ENCODE results near the gene PARD6A. TPM values are rescaled to one million over a fixed set of nuclear protein-coding genes. Genes with fewer than 3 reads are reported as not detected.

PARD6A gene
- total and polyA plus RNA-seq, 2 experiments from 2014 or later: 0.58 to 0.97 TPM

- Histone ChIP-seq H3K36me3 (ENCODE audit: low read depth) (no peaks in the 10 kb centered on the region), H3K4me3 (no peak overlapping the region), H3K27ac (no peak overlapping the region), H2AFZ (no peak overlapping the region), H3K79me2 (ENCODE audit: insufficient read depth) (peaks cover 68% of the 10 kb centered on the region), H3K9me3 (ENCODE audit: low read depth) (no peaks in the 10 kb centered on the region), H3K27me3 (replicated peaks; ENCODE audit: insufficient read depth) (no peaks in the 10 kb centered on the region), H4K20me1 (ENCODE audit: insufficient read depth) (no peaks in the 10 kb centered on the region), H3F3A (ENCODE audit: insufficient read depth) (no peaks in the 10 kb centered on the region), H3K4me1 (ENCODE audit: insufficient read depth) (no peaks in the 10 kb centered on the region), H3K9me2 (ENCODE audit: insufficient read depth) (no peaks in the 10 kb centered on the region), H3K9ac (no peak overlapping the region), H3K4me2 (ENCODE audit: unreplicated experiment) (no peak overlapping the region)
- in situ Hi-C loops (cut with MboI): no loop called here
- WGBS, 2 experiments (ENCODE audit: low coverage in 1 of 2, low lambda C conversion rate in 2 of 2, missing lambda C conversion rate in 2 of 2): 97 to 100% methylated on average over 4 of the region's 4 CpGs
- DNase-seq: no peak
- no peak for TF ChIP-seq EZH2phosphoT487 (IDR thresholded peaks at IDR 0.05; ENCODE audit: insufficient read depth, low read depth)
- no peak for TF ChIP-seq EZH2 (IDR thresholded peaks at IDR 0.05; ENCODE audit: insufficient read depth, poor library complexity, severe bottlenecking)
Observed at GRCh38 chr16:67697422-67698185, 36.8 kb downstream of the PARD6A start.

GRCh38 chr16:67699265-67699664 is 38.5 kb downstream of the PARD6A start:
- Histone ChIP-seq H4K20me1 (ENCODE audit: insufficient read depth) (no peaks in the 10 kb centered on the region), H3K79me2 (ENCODE audit: insufficient read depth) (peaks cover 75% of the 10 kb centered on the region), H3K4me2 (ENCODE audit: unreplicated experiment) (no peak overlapping the region), H3F3A (ENCODE audit: insufficient read depth) (no peaks in the 10 kb centered on the region), H3K27me3 (replicated peaks; ENCODE audit: insufficient read depth) (no peaks in the 10 kb centered on the region), H3K9me3 (ENCODE audit: low read depth) (no peaks in the 10 kb centered on the region), H3K9me2 (ENCODE audit: insufficient read depth) (no peaks in the 10 kb centered on the region), H3K9ac (no peak overlapping the region), H3K36me3 (ENCODE audit: low read depth) (no peaks in the 10 kb centered on the region), H3K4me1 (ENCODE audit: insufficient read depth) (no peaks in the 10 kb centered on the region), H3K27ac (no peak overlapping the region), H2AFZ (no peak overlapping the region), H3K4me3 (no peak overlapping the region)
- DNase-seq: no peak
- WGBS, 2 experiments (ENCODE audit: low coverage in 1 of 2, low lambda C conversion rate in 2 of 2, missing lambda C conversion rate in 2 of 2): 97 to 99% methylated on average over 7 of the region's 7 CpGs
- TF ChIP-seq EZH2phosphoT487 (IDR thresholded peaks at IDR 0.05; ENCODE audit: insufficient read depth, low read depth) (no peak), EZH2 (IDR thresholded peaks at IDR 0.05; ENCODE audit: insufficient read depth, poor library complexity, severe bottlenecking) (no peak)
- in situ Hi-C loops (cut with MboI): no loop called here

GRCh38 chr16:67701420-67701819 is 40.7 kb downstream of the PARD6A start:
- no peak for DNase-seq
- H3K4me2 ChIP-seq (ENCODE audit: unreplicated experiment): no peak overlapping the region
- no peak overlapping the region for H3K27ac ChIP-seq
- peaks cover 87% of the 10 kb centered on the region for H3K79me2 ChIP-seq (ENCODE audit: insufficient read depth)
- no peak overlapping the region for H2AFZ ChIP-seq
- H3K36me3 ChIP-seq (ENCODE audit: low read depth): no peaks in the 10 kb centered on the region
- no peaks in the 10 kb centered on the region for H3K27me3 ChIP-seq (replicated peaks; ENCODE audit: insufficient read depth)
- no peak for TF ChIP-seq EZH2phosphoT487 (IDR thresholded peaks at IDR 0.05; ENCODE audit: insufficient read depth, low read depth)
- no peak for TF ChIP-seq EZH2 (IDR thresholded peaks at IDR 0.05; ENCODE audit: insufficient read depth, poor library complexity, severe bottlenecking)
- H4K20me1 ChIP-seq (ENCODE audit: insufficient read depth): no peaks in the 10 kb centered on the region
- H3K9ac ChIP-seq: no peak overlapping the region
- H3K4me3 ChIP-seq: no peak overlapping the region
- H3K4me1 ChIP-seq (ENCODE audit: insufficient read depth): no peaks in the 10 kb centered on the region
- in situ Hi-C loops (cut with MboI): no loop called here
- H3K9me3 ChIP-seq (ENCODE audit: low read depth): no peaks in the 10 kb centered on the region
- H3K9me2 ChIP-seq (ENCODE audit: insufficient read depth): no peaks in the 10 kb centered on the region
- 95 to 96% methylated on average over 1 of the region's 1 CpG for WGBS, 2 experiments (ENCODE audit: low coverage in 1 of 2, low lambda C conversion rate in 2 of 2, missing lambda C conversion rate in 2 of 2)
- H3F3A ChIP-seq (ENCODE audit: insufficient read depth): no peaks in the 10 kb centered on the region

GRCh38 chr16:67702130-67702529 is 41.4 kb downstream of the PARD6A start:
- Histone ChIP-seq H3K79me2 (ENCODE audit: insufficient read depth) (peaks cover 87% of the 10 kb centered on the region), H3F3A (ENCODE audit: insufficient read depth) (no peaks in the 10 kb centered on the region), H3K36me3 (ENCODE audit: low read depth) (no peaks in the 10 kb centered on the region), H3K4me3 (no peak overlapping the region), H2AFZ (no peak overlapping the region), H3K9me3 (ENCODE audit: low read depth) (no peaks in the 10 kb centered on the region), H3K4me1 (ENCODE audit: insufficient read depth) (no peaks in the 10 kb centered on the region), H4K20me1 (ENCODE audit: insufficient read depth) (no peaks in the 10 kb centered on the region), H3K9me2 (ENCODE audit: insufficient read depth) (no peaks in the 10 kb centered on the region), H3K27me3 (replicated peaks; ENCODE audit: insufficient read depth) (no peaks in the 10 kb centered on the region), H3K27ac (no peak overlapping the region), H3K9ac (no peak overlapping the region), H3K4me2 (ENCODE audit: unreplicated experiment) (no peak overlapping the region)
- whole genome bisulfite sequencing, 2 experiments (ENCODE audit: low coverage in 1 of 2, low lambda C conversion rate in 2 of 2, missing lambda C conversion rate in 2 of 2): 91 to 94% methylated on average over 4 of the region's 4 CpGs
- TF ChIP-seq EZH2 (IDR thresholded peaks at IDR 0.05; ENCODE audit: insufficient read depth, poor library complexity, severe bottlenecking): no peak
- no peak for TF ChIP-seq EZH2phosphoT487 (IDR thresholded peaks at IDR 0.05; ENCODE audit: insufficient read depth, low read depth)
- in situ Hi-C loops (cut with MboI): no loop called here
- no peak for DNase-seq

Data from GM23248 (cell line).